ENCODE results near the gene KAT8.

- TF ChIP-seq CTCF (IDR thresholded peaks at IDR 0.05; ENCODE audit: low read length), result no peak
- no peak for TF ChIP-seq EZH2 (optimal IDR thresholded peaks at IDR 0.05; ENCODE audit: low read depth, low read length)
These were observed 24.2 kb upstream of the KAT8 start for GRCh38 chr16:31093132-31093703.
